ENCODE measurements around the gene PPP6R1. TPM values are rescaled to one million over a fixed set of nuclear protein-coding genes. Genes with fewer than 3 reads are reported as not detected.

PPP6R1 gene
- total RNA-seq, 1 experiment from 2014 or later: 134 TPM

- H3K9me3 ChIP-seq (ENCODE audit: low read length): no peaks in the 10 kb centered on the region
- H3K27me3 ChIP-seq (ENCODE audit: low read length): no peaks in the 10 kb centered on the region
- peaks cover 26% of the 10 kb centered on the region for H3K4me1 ChIP-seq (ENCODE audit: low read length)
- H3K4me2 ChIP-seq (ENCODE audit: low read depth, low read length, poor library complexity, severe bottlenecking): no peak overlapping the region
- H4K20me1 ChIP-seq (ENCODE audit: insufficient read depth, low read depth, low read length): no peaks in the 10 kb centered on the region
- no peak for DNase-seq
- H3K4me3 ChIP-seq (ENCODE audit: low read length): no peak overlapping the region
- H3K9ac ChIP-seq (ENCODE audit: low read length): no peak overlapping the region
- no peaks in the 10 kb centered on the region for H3K79me2 ChIP-seq (ENCODE audit: low read length)
- H3K27ac ChIP-seq (ENCODE audit: low read length): no peak overlapping the region
- H2AFZ ChIP-seq (ENCODE audit: low read length): no peak overlapping the region
- no peaks in the 10 kb centered on the region for H3K36me3 ChIP-seq (ENCODE audit: insufficient read depth, low read length)
- no peaks in the 10 kb centered on the region for H3K9me2 ChIP-seq (replicated peaks; ENCODE audit: insufficient read depth, low read length)
Observed at GRCh38 chr19:55303477-55303876, 44.7 kb upstream of the PPP6R1 start.

GRCh38 chr19:55302318-55302703 lies 43.5 kb upstream of the PPP6R1 start:
- H3K9ac ChIP-seq (ENCODE audit: low read length): peak overlapping the region; percentile 72

GRCh38 chr19:55301459-55302317 lies 42.9 kb upstream of the PPP6R1 start:
- Histone ChIP-seq H3K4me1 (ENCODE audit: low read length) (peaks cover 27% of the 10 kb centered on the region), H3K27ac (ENCODE audit: low read length) (peak overlapping the region; percentile 3; the same call in 1 of the 2 replicates)

More at GRCh38 chr19:55302318-55302703, 43.5 kb upstream of the PPP6R1 start:
- H3K4me2 ChIP-seq (ENCODE audit: low read depth, low read length, poor library complexity, severe bottlenecking): peak overlapping the region; percentile 70
- no peak for DNase-seq
- no peaks in the 10 kb centered on the region for H4K20me1 ChIP-seq (ENCODE audit: insufficient read depth, low read depth, low read length)
- no peaks in the 10 kb centered on the region for H3K79me2 ChIP-seq (ENCODE audit: low read length)
- H3K4me3 ChIP-seq (ENCODE audit: low read length): peak overlapping the region; percentile 68
- peaks cover 27% of the 10 kb centered on the region for H3K4me1 ChIP-seq (ENCODE audit: low read length)
- H3K9me2 ChIP-seq (replicated peaks; ENCODE audit: insufficient read depth, low read length): no peaks in the 10 kb centered on the region
- peak overlapping the region; percentile 85 for H2AFZ ChIP-seq (ENCODE audit: low read length)
- H3K27me3 ChIP-seq (ENCODE audit: low read length): no peaks in the 10 kb centered on the region
- peak overlapping the region; percentile 3; the same call in 1 of the 2 replicates for H3K27ac ChIP-seq (ENCODE audit: low read length)
- no peaks in the 10 kb centered on the region for H3K36me3 ChIP-seq (ENCODE audit: insufficient read depth, low read length)
- H3K9me3 ChIP-seq (ENCODE audit: low read length): no peaks in the 10 kb centered on the region

GRCh38 chr19:55300886-55301458 lies 42.2 kb upstream of the PPP6R1 start:
- Histone ChIP-seq H4K20me1 (ENCODE audit: insufficient read depth, low read depth, low read length) (no peaks in the 10 kb centered on the region), H3K36me3 (ENCODE audit: insufficient read depth, low read length) (no peaks in the 10 kb centered on the region), H3K9me2 (replicated peaks; ENCODE audit: insufficient read depth, low read length) (no peaks in the 10 kb centered on the region), H3K9ac (ENCODE audit: low read length) (peak overlapping the region; percentile 72; the same call in 1 of the 2 replicates), H3K9me3 (ENCODE audit: low read length) (no peaks in the 10 kb centered on the region), H2AFZ (ENCODE audit: low read length) (peak overlapping the region; percentile 84; the same call in 1 of the 2 replicates), H3K27me3 (ENCODE audit: low read length) (no peaks in the 10 kb centered on the region), H3K4me1 (ENCODE audit: low read length) (peaks cover 27% of the 10 kb centered on the region), H3K79me2 (ENCODE audit: low read length) (no peaks in the 10 kb centered on the region), H3K4me3 (ENCODE audit: low read length) (peak overlapping the region; percentile 68; the same call in 1 of the 2 replicates), H3K27ac (ENCODE audit: low read length) (no peak overlapping the region), H3K4me2 (ENCODE audit: low read depth, low read length, poor library complexity, severe bottlenecking) (peak overlapping the region; percentile 70)
- no peak for DNase-seq

More at GRCh38 chr19:55301459-55302317, 42.9 kb upstream of the PPP6R1 start:
- Histone ChIP-seq H3K27me3 (ENCODE audit: low read length) (no peaks in the 10 kb centered on the region), H3K9me2 (replicated peaks; ENCODE audit: insufficient read depth, low read length) (no peaks in the 10 kb centered on the region), H3K79me2 (ENCODE audit: low read length) (no peaks in the 10 kb centered on the region), H3K36me3 (ENCODE audit: insufficient read depth, low read length) (no peaks in the 10 kb centered on the region), H3K4me2 (ENCODE audit: low read depth, low read length, poor library complexity, severe bottlenecking) (peak overlapping the region; percentile 70), H3K9ac (ENCODE audit: low read length) (peak overlapping the region; percentile 72), H3K4me3 (ENCODE audit: low read length) (peak overlapping the region; percentile 68), H3K9me3 (ENCODE audit: low read length) (no peaks in the 10 kb centered on the region), H2AFZ (ENCODE audit: low read length) (peak overlapping the region; percentile 85), H4K20me1 (ENCODE audit: insufficient read depth, low read depth, low read length) (no peaks in the 10 kb centered on the region)
- peak; percentile 98 for DNase-seq

DNA sequence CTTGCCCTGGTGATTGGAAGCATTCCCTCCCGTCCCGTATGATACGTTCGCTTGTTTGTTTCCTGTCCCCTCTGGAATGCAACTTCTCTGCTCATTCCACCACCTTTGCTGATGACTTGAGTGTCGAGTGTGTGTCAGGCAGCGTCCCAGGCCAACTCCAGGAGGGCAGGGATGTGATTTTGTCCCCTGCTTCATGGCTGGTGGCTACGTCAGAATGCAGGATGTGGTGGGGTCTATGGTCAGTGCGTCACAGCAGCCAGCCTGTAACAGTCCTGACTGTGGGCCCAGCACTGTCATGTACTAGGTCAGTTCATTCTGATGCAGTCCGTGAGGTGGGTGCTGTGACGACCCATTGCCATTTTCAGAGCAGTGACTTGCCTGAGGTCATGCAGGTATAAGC lies 41.2 kb upstream of the PPP6R1 start:
- no peaks in the 10 kb centered on the region for H3K36me3 ChIP-seq (ENCODE audit: insufficient read depth, low read length)
- H3K4me2 ChIP-seq (ENCODE audit: low read depth, low read length, poor library complexity, severe bottlenecking): no peak overlapping the region
- no peak overlapping the region for H2AFZ ChIP-seq (ENCODE audit: low read length)
- H3K27me3 ChIP-seq (ENCODE audit: low read length): no peaks in the 10 kb centered on the region
- H3K9ac ChIP-seq (ENCODE audit: low read length): no peak overlapping the region
- H3K27ac ChIP-seq (ENCODE audit: low read length): no peak overlapping the region
- H3K4me3 ChIP-seq (ENCODE audit: low read length): no peak overlapping the region
- H3K9me2 ChIP-seq (replicated peaks; ENCODE audit: insufficient read depth, low read length): no peaks in the 10 kb centered on the region
- no peaks in the 10 kb centered on the region for H4K20me1 ChIP-seq (ENCODE audit: insufficient read depth, low read depth, low read length)
- H3K79me2 ChIP-seq (ENCODE audit: low read length): no peaks in the 10 kb centered on the region
- H3K4me1 ChIP-seq (ENCODE audit: low read length): peaks cover 27% of the 10 kb centered on the region
- DNase-seq: no peak
- no peaks in the 10 kb centered on the region for H3K9me3 ChIP-seq (ENCODE audit: low read length)

DNA sequence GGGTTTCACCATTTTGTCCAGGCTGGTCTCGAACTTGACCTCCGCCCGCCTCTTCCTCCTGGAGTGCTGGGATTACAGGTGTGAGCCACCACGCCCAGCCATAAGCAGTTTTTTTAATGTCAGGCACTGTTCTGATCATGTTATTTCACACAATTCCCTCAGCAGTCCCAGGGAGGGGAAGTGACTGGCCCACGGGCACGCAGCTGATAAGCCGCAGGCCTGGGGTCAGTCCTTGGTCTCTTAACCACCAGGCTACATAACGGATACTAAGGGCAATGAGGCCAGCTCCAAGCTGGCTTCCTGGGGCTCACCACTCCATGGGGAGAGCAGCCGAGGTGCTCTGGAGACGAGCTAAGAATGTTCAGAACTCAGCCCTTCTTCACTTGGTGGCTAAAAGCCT lies 38.5 kb upstream of the PPP6R1 start:
- Histone ChIP-seq H3K9me3 (ENCODE audit: low read length) (no peaks in the 10 kb centered on the region), H3K9me2 (replicated peaks; ENCODE audit: insufficient read depth, low read length) (no peaks in the 10 kb centered on the region), H4K20me1 (ENCODE audit: insufficient read depth, low read depth, low read length) (no peaks in the 10 kb centered on the region), H3K4me3 (ENCODE audit: low read length) (no peak overlapping the region), H3K36me3 (ENCODE audit: insufficient read depth, low read length) (no peaks in the 10 kb centered on the region), H2AFZ (ENCODE audit: low read length) (no peak overlapping the region), H3K27me3 (ENCODE audit: low read length) (no peaks in the 10 kb centered on the region), H3K9ac (ENCODE audit: low read length) (no peak overlapping the region), H3K4me2 (ENCODE audit: low read depth, low read length, poor library complexity, severe bottlenecking) (no peak overlapping the region), H3K79me2 (ENCODE audit: low read length) (no peaks in the 10 kb centered on the region), H3K27ac (ENCODE audit: low read length) (no peak overlapping the region), H3K4me1 (ENCODE audit: low read length) (peaks cover 21% of the 10 kb centered on the region)
- no peak for DNase-seq

GRCh38 chr19:55289117-55289796 lies 30.4 kb upstream of the PPP6R1 start:
- Histone ChIP-seq H4K20me1 (ENCODE audit: insufficient read depth, low read depth, low read length) (no peaks in the 10 kb centered on the region), H3K4me2 (ENCODE audit: low read depth, low read length, poor library complexity, severe bottlenecking) (no peak overlapping the region), H3K4me3 (ENCODE audit: low read length) (no peak overlapping the region), H3K4me1 (ENCODE audit: low read length) (peaks cover 3% of the 10 kb centered on the region; the same call in 1 of the 2 replicates), H3K9ac (ENCODE audit: low read length) (no peak overlapping the region), H3K9me2 (replicated peaks; ENCODE audit: insufficient read depth, low read length) (no peaks in the 10 kb centered on the region), H3K79me2 (ENCODE audit: low read length) (no peaks in the 10 kb centered on the region), H3K36me3 (ENCODE audit: insufficient read depth, low read length) (no peaks in the 10 kb centered on the region), H3K27ac (ENCODE audit: low read length) (no peak overlapping the region), H2AFZ (ENCODE audit: low read length) (no peak overlapping the region), H3K27me3 (ENCODE audit: low read length) (no peaks in the 10 kb centered on the region), H3K9me3 (ENCODE audit: low read length) (no peaks in the 10 kb centered on the region)
- DNase-seq: no peak
